Lung (tissue), 12 donors: Measurements from ENCODE around the gene GPC6. TPM values are rescaled to one million over a fixed set of nuclear protein-coding genes. Genes with fewer than 3 reads are reported as not detected.
A peak's percentile ranks its signal among the peaks of the same experiment; 100 is the strongest.

ENCODE experiments used
- ATAC-seq: fragments of 200-7000 bp; cut with Tn5 transposase; one replicate; pipeline ENCODE4 v1.9.1; 2020; ENCODE audit warnings: moderate number of reproducible peaks; ENCODE audit not compliant: insufficient read depth, low FRiP score
- DNase-seq, 3 donors: peaks; one replicate each; pipeline ENCODE4 v3.0.0-alpha.2; 2013 to 2017
- H3K27ac ChIP-seq, 2 donors: one replicate each; pipeline ENCODE4 v1.5.1; 2013; ENCODE audit warnings: mild to moderate bottlenecking in 2 of 2, moderate library complexity in 2 of 2, control low read depth in 1 of 2, inconsistent platforms in 1 of 2, low read depth in 1 of 2, low read length in 1 of 2
- H3K27me3 ChIP-seq, 3 donors: one replicate each; pipeline ENCODE4 v1.5.1; 2013; ENCODE audit warnings: low read length in 2 of 3; ENCODE audit not compliant: control insufficient read depth in 3 of 3, insufficient read depth in 3 of 3
- H3K36me3 ChIP-seq, 4 donors: one replicate each; pipeline ENCODE4 v1.5.1; 2013; ENCODE audit warnings: low read length in 4 of 4, mild to moderate bottlenecking in 1 of 4, moderate library complexity in 1 of 4; ENCODE audit not compliant: control insufficient read depth in 4 of 4, insufficient read depth in 4 of 4
- H3K4me1 ChIP-seq, 5 donors: one replicate each; pipeline ENCODE4 v1.5.1; 2013; ENCODE audit warnings: low read length in 5 of 5, mild to moderate bottlenecking in 2 of 5, moderate library complexity in 1 of 5; ENCODE audit not compliant: control insufficient read depth in 5 of 5, insufficient read depth in 5 of 5
- H3K4me3 ChIP-seq: one replicate; pipeline ENCODE4 v1.5.1; 2013; ENCODE audit warnings: mild to moderate bottlenecking, control low read depth, moderate library complexity
- H3K9ac ChIP-seq, 2 donors: one replicate each; pipeline ENCODE4 v1.5.1; 2013; ENCODE audit warnings: low read length in 2 of 2, control low read depth in 1 of 2; ENCODE audit not compliant: insufficient read depth in 1 of 2
- H3K9me3 ChIP-seq, 4 donors: one replicate each; pipeline ENCODE4 v1.5.1; 2013; ENCODE audit warnings: low read length in 3 of 4, mild to moderate bottlenecking in 1 of 4, moderate library complexity in 1 of 4; ENCODE audit not compliant: control insufficient read depth in 4 of 4, insufficient read depth in 3 of 4
- CTCF ChIP-seq: IDR thresholded peaks from 2 replicates; pipeline ENCODE4 v1.5.1; 2012; ENCODE audit warnings: mild to moderate bottlenecking; ENCODE audit errors: control extremely low read depth, extremely low read depth
- WGBS, 2 donors: extraction: QIAGEN DNeasy Blood & Tissue Kit; methylation state at CpG; one replicate each; pipeline ENCODE4 v1.1.7; 2013; 5-methylcytosine and 5-hydroxymethylcytosine counted together
- polyA plus RNA-seq, 2 donors: library from polyadenylated mRNA; stranded (reverse); fragments of 200-250 nt; gene quantifications; one replicate each; pipeline ENCODE4 v1.2.1, GENCODE V29; 2013
- total RNA-seq, 2 donors: library from RNA; depleted of rRNA in 1 of 2; stranded (reverse); fragments of >200 nt in 1 of 2; gene quantifications; one replicate each; pipeline ENCODE4 v1.2.1, GENCODE V29; 2014 to 2021
- donor health status: control.
- donor health status: control.
- donor health status: Bipolar disorder and iron deficiency.
- donor health status: healthy.
- donor health status: DM: yes; HTN: yes; CAD: no.

The GPC6 gene
- total and polyA plus RNA-seq, 4 donors = 0.45 to 31.4 (median 4.8) TPM

- H3K4me3 ChIP-seq = no peak overlapping the region
- no peaks in the 10 kb centered on the region for H3K27me3 ChIP-seq
- WGBS, 2 donors = 73 to 77% methylated on average over 2 of the region's 2 CpGs
- no peak for TF ChIP-seq CTCF
- no peaks in the 10 kb centered on the region for H3K9me3 ChIP-seq
- peak overlapping the region in 1 of 2 donors; percentile 28 for H3K9ac ChIP-seq
- DNase-seq (peak in 2 of 3 donors; percentile 72 to 87), ATAC-seq (no peak)
- peaks cover 0 to 2% (median 0%) of the 10 kb centered on the region in 4 donors for H3K36me3 ChIP-seq
- no peak overlapping the region for H3K27ac ChIP-seq
- peaks cover 0 to 9% (median 2%) of the 10 kb centered on the region in 5 donors for H3K4me1 ChIP-seq
Observed at GRCh38 chr13:93422980-93423543, 196.5 kb downstream of the GPC6 start.

GRCh38 chr13:93425411-93425810 lies 198.8 kb downstream of the GPC6 start:
- H3K36me3 ChIP-seq = peaks cover 0 to 2% (median 0%) of the 10 kb centered on the region in 4 donors
- WGBS, 2 donors = 85 to 86% methylated on average over 3 of the region's 3 CpGs
- no peak overlapping the region for H3K4me3 ChIP-seq
- no peak for TF ChIP-seq CTCF
- no peak overlapping the region for H3K9ac ChIP-seq
- no peaks in the 10 kb centered on the region for H3K9me3 ChIP-seq
- no peaks in the 10 kb centered on the region for H3K27me3 ChIP-seq
- DNase-seq (no peak), ATAC-seq (no peak)
- H3K27ac ChIP-seq = no peak overlapping the region
- peaks cover 0 to 10% (median 2%) of the 10 kb centered on the region in 5 donors for H3K4me1 ChIP-seq

- Histone ChIP-seq H3K4me3 (no peak overlapping the region), H3K36me3 (peaks cover 0 to 2% (median 0%) of the 10 kb centered on the region in 4 donors), H3K9me3 (no peaks in the 10 kb centered on the region), H3K4me1 (peaks cover 0 to 8% (median 0%) of the 10 kb centered on the region in 5 donors), H3K9ac (no peak overlapping the region), H3K27ac (no peak overlapping the region), H3K27me3 (no peaks in the 10 kb centered on the region)
- 53 to 85% methylated on average over 2 of the region's 2 CpGs for WGBS, 2 donors
- no peak for ATAC-seq
- DNase-seq = no peak
- TF ChIP-seq CTCF = no peak
Observed at GRCh38 chr13:93430381-93430780, 203.8 kb downstream of the GPC6 start.

- DNase-seq (no peak), ATAC-seq (no peak)
- no peak overlapping the region for H3K27ac ChIP-seq
- WGBS, 2 donors = 79 to 84% methylated on average over 3 of the region's 3 CpGs
- H3K4me3 ChIP-seq = no peak overlapping the region
- H3K9me3 ChIP-seq = no peaks in the 10 kb centered on the region
- H3K4me1 ChIP-seq = peaks cover 0 to 4% (median 0%) of the 10 kb centered on the region in 5 donors
- H3K9ac ChIP-seq = no peak overlapping the region
- H3K27me3 ChIP-seq = no peaks in the 10 kb centered on the region
- H3K36me3 ChIP-seq = no peaks in the 10 kb centered on the region
- TF ChIP-seq CTCF = no peak
Observed at GRCh38 chr13:93435651-93436050, 209.0 kb downstream of the GPC6 start.
